GM10266 (cell line): ENCODE measurements around the gene MLXIPL.
"Not testable (repeated sequence)": the region's sequence is repeated elsewhere in the genome, so short reads cannot be mapped to it uniquely, and the experiment has no call there.

Source experiments
- DNase-seq: peaks from one replicate; pipeline ENCODE4 v3.0.0; 2012; ENCODE audit errors: extremely low spot score
- CTCF ChIP-seq: IDR thresholded peaks from 2 replicates; pipeline ENCODE4 v1.5.1; 2012; ENCODE audit warnings: mild to moderate bottlenecking, low read depth; ENCODE audit not compliant: control insufficient read depth, insufficient read depth; ENCODE audit errors: missing control alignments

Gene MLXIPL

GRCh38 chr7:73618538-73618937 is 5.8 kb downstream of the MLXIPL start:
- no peak for TF ChIP-seq CTCF
- DNase-seq = no peak

GRCh38 chr7:73617520-73617919 is 6.8 kb downstream of the MLXIPL start:
- not testable (repeated sequence) for DNase-seq

GRCh38 chr7:73615886-73616285 is 8.4 kb downstream of the MLXIPL start:
- TF ChIP-seq CTCF = peak; percentile 8
- DNase-seq = no peak

GRCh38 chr7:73614937-73615336 is 9.4 kb downstream of the MLXIPL start:
- DNase-seq = not testable (repeated sequence)

- DNase-seq = no peak
- TF ChIP-seq CTCF = no peak
These were observed 10.2 kb downstream of the MLXIPL start for GRCh38 chr7:73613954-73614735.

- DNase-seq = no peak
- TF ChIP-seq CTCF = peak; percentile 6
These were observed 11.6 kb downstream of the MLXIPL start for GRCh38 chr7:73612598-73613269.

GRCh38 chr7:73611017-73611555 is 13.2 kb downstream of the MLXIPL start:
- TF ChIP-seq CTCF = no peak
- DNase-seq = no peak

- TF ChIP-seq CTCF = no peak
- DNase-seq = no peak
These were observed 14.2 kb downstream of the MLXIPL start for GRCh38 chr7:73610105-73610504.

GRCh38 chr7:73607692-73607983 is 16.7 kb downstream of the MLXIPL start:
- DNase-seq = not testable (repeated sequence)
